Activated naive CD4-positive, alpha-beta T cell treated with anti-CD3 and anti-CD28 coated beads, Interleukin-2, amount 10 ng/mL, durations not matched to agents 7 days and 5 days (primary cell): ENCODE measurements around the gene HPX.
A peak's percentile ranks its signal among the peaks of the same experiment; 100 is the strongest.

Source experiments
- CTCF ChIA-PET: fragments of 350-600 bp; sonication (Branson Sonifier 250); formaldehyde crosslinking; loops from one replicate; lab custom pipeline; 2021; ENCODE audit warnings: antibody characterized with exemption; lab: Charles Lee
- DNase-seq: peaks from one replicate; pipeline ENCODE4 v3.0.0-alpha.2; 2020
- H3K27ac Mint-ChIP-seq: one replicate; pipeline ENCODE4 v1.8.0; 2021; ENCODE audit warnings: mild to moderate bottlenecking, moderate library complexity, mixed read lengths
- H3K27me3 Mint-ChIP-seq: one replicate; pipeline ENCODE4 v1.8.0; 2021; ENCODE audit warnings: mild to moderate bottlenecking, mixed read lengths
- H3K36me3 Mint-ChIP-seq: one replicate; pipeline ENCODE4 v1.8.0; 2021; ENCODE audit warnings: mixed read lengths
- H3K4me1 Mint-ChIP-seq: one replicate; pipeline ENCODE4 v1.8.0; 2021; ENCODE audit warnings: mixed read lengths
- H3K4me3 Mint-ChIP-seq: one replicate; pipeline ENCODE4 v1.8.0; 2021; ENCODE audit warnings: mild to moderate bottlenecking, moderate library complexity, mixed read lengths
- H3K9me3 Mint-ChIP-seq: one replicate; pipeline ENCODE4 v1.8.0; 2021; ENCODE audit warnings: mixed read lengths

Gene HPX

GRCh38 chr11:6455070-6455469, 14.3 kb upstream of the HPX start:
- Mint-ChIP-seq H3K4me1 (no peaks in the 10 kb centered on the region), H3K27ac (no peak overlapping the region), H3K4me3 (no peak overlapping the region), H3K36me3 (no peaks in the 10 kb centered on the region), H3K9me3 (no peaks in the 10 kb centered on the region), H3K27me3 (no peaks in the 10 kb centered on the region)
- no peak for DNase-seq
- CTCF ChIA-PET, result interaction anchor here (1.1 to 3.2 kb wide), 5 partner anchors 9 to 76 kb away, joined by 3 to 15 read pairs (median 5); no protein-coding TSS in a partner anchor

DNA sequence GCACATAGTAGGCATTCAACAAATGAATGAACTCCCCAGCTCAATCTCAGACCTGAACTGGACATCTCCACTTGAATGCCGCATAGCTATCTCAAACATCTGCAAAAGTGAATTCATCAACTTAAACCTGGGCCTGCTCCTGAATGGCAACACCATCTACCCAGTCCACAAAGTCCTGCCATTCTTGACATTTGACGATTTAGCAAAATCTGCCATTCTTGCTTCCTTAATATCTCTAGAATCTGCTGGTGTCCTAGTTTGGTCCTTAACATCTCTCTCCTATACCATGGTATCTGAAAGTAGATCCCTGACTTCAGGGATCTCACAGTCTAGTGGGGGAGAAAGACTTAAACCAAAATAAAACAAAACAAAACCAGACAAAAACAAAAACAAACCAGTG, 12.4 kb upstream of the HPX start:
- no peaks in the 10 kb centered on the region for H3K36me3 Mint-ChIP-seq
- no peaks in the 10 kb centered on the region for H3K27me3 Mint-ChIP-seq
- no peak for DNase-seq
- CTCF ChIA-PET, result interaction anchor here (1.3 to 1.9 kb wide), 4 partner anchors 10 to 90 kb away, joined by 3 to 19 read pairs (median 4); no protein-coding TSS in a partner anchor
- H3K4me1 Mint-ChIP-seq, result no peaks in the 10 kb centered on the region
- no peak overlapping the region for H3K4me3 Mint-ChIP-seq
- H3K27ac Mint-ChIP-seq, result no peak overlapping the region
- H3K9me3 Mint-ChIP-seq, result no peaks in the 10 kb centered on the region

- Mint-ChIP-seq H3K9me3 (no peaks in the 10 kb centered on the region), H3K4me3 (no peak overlapping the region), H3K4me1 (no peaks in the 10 kb centered on the region), H3K36me3 (no peaks in the 10 kb centered on the region), H3K27me3 (peaks cover 4% of the 10 kb centered on the region), H3K27ac (no peak overlapping the region)
- no peak for DNase-seq
- CTCF ChIA-PET, result interaction anchor here (1.3 to 1.9 kb wide), 3 partner anchors 9 to 89 kb away, joined by 4 to 19 read pairs (median 5); no protein-coding TSS in a partner anchor
Observed at GRCh38 chr11:6452219-6452618, 11.4 kb upstream of the HPX start.

- Mint-ChIP-seq H3K27me3 (peaks cover 9% of the 10 kb centered on the region), H3K4me1 (no peaks in the 10 kb centered on the region)
- DNase-seq, result no peak
Observed at GRCh38 chr11:6448574-6448973, 7.8 kb upstream of the HPX start.

GRCh38 chr11:6443269-6444003, 2.6 kb upstream of the HPX start:
- DNase-seq, result peak; percentile 70
- H3K4me1 Mint-ChIP-seq, result no peaks in the 10 kb centered on the region
- H3K27me3 Mint-ChIP-seq, result peaks cover 9% of the 10 kb centered on the region
- H3K4me3 Mint-ChIP-seq, result no peak overlapping the region
- CTCF ChIA-PET, result interaction anchor here (0.6 to 14.8 kb wide), 42 partner anchors 9 to 326 kb away, joined by 3 to 563 read pairs (median 4); partner anchors contain the start of genes ARFIP2, MRPL17, SMPD1 and TIMM10B
- H3K36me3 Mint-ChIP-seq, result no peaks in the 10 kb centered on the region
- H3K9me3 Mint-ChIP-seq, result no peaks in the 10 kb centered on the region
- H3K27ac Mint-ChIP-seq, result no peak overlapping the region

More at GRCh38 chr11:6448574-6448973, 7.8 kb upstream of the HPX start:
- Mint-ChIP-seq H3K36me3 (no peaks in the 10 kb centered on the region), H3K4me3 (no peak overlapping the region), H3K9me3 (no peaks in the 10 kb centered on the region), H3K27ac (no peak overlapping the region)
- CTCF ChIA-PET, result interaction anchor here (1.3 to 14.8 kb wide), 5 partner anchors 10 to 69 kb away, joined by 3 to 563 read pairs (median 5); partner anchors contain the start of genes ARFIP2 and TIMM10B

- Mint-ChIP-seq H3K9me3 (no peaks in the 10 kb centered on the region), H3K27me3 (peaks cover 5% of the 10 kb centered on the region), H3K36me3 (no peaks in the 10 kb centered on the region), H3K27ac (no peak overlapping the region), H3K4me3 (no peak overlapping the region), H3K4me1 (no peaks in the 10 kb centered on the region)
- CTCF ChIA-PET, result interaction anchor here (1.1 to 14.8 kb wide), 13 partner anchors 10 to 305 kb away, joined by 3 to 563 read pairs (median 8); partner anchors contain the start of gene SMPD1
- DNase-seq, result no peak
Observed at GRCh38 chr11:6442441-6442840, 1.7 kb upstream of the HPX start.

- Mint-ChIP-seq H3K36me3 (no peaks in the 10 kb centered on the region), H3K27ac (no peak overlapping the region)
- CTCF ChIA-PET, result interaction anchor here (0.8 to 14.8 kb wide), 14 partner anchors 9 to 69 kb away, joined by 3 to 563 read pairs (median 4); partner anchors contain the start of gene APBB1
Observed at GRCh38 chr11:6438979-6439571, 1.7 kb downstream of the HPX start.

GRCh38 chr11:6437993-6438392, 2.8 kb downstream of the HPX start:
- Mint-ChIP-seq H3K27ac (no peak overlapping the region), H3K4me3 (no peak overlapping the region), H3K27me3 (no peaks in the 10 kb centered on the region), H3K4me1 (peaks cover 4% of the 10 kb centered on the region), H3K36me3 (no peaks in the 10 kb centered on the region), H3K9me3 (no peaks in the 10 kb centered on the region)
- no peak for DNase-seq
- CTCF ChIA-PET, result interaction anchor here (0.9 to 14.8 kb wide), 13 partner anchors 8 to 245 kb away, joined by 3 to 563 read pairs (median 5); partner anchors contain the start of genes APBB1 and MRPL17

More at GRCh38 chr11:6438979-6439571, 1.7 kb downstream of the HPX start:
- no peak overlapping the region for H3K4me3 Mint-ChIP-seq
- peaks cover 4% of the 10 kb centered on the region for H3K4me1 Mint-ChIP-seq
- no peaks in the 10 kb centered on the region for H3K9me3 Mint-ChIP-seq
- peak; percentile 50 for DNase-seq
- no peaks in the 10 kb centered on the region for H3K27me3 Mint-ChIP-seq

GRCh38 chr11:6437423-6437822, 3.4 kb downstream of the HPX start:
- CTCF ChIA-PET, result interaction anchor here (0.9 to 14.8 kb wide), 11 partner anchors 7 to 246 kb away, joined by 3 to 563 read pairs (median 5); partner anchors contain the start of genes APBB1 and MRPL17
- DNase-seq, result no peak
- H3K27me3 Mint-ChIP-seq, result no peaks in the 10 kb centered on the region
- peaks cover 4% of the 10 kb centered on the region for H3K4me1 Mint-ChIP-seq
- H3K9me3 Mint-ChIP-seq, result no peaks in the 10 kb centered on the region
- H3K36me3 Mint-ChIP-seq, result no peaks in the 10 kb centered on the region
- no peak overlapping the region for H3K27ac Mint-ChIP-seq
- no peak overlapping the region for H3K4me3 Mint-ChIP-seq

- peaks cover 4% of the 10 kb centered on the region for H3K4me1 Mint-ChIP-seq
- no peaks in the 10 kb centered on the region for H3K9me3 Mint-ChIP-seq
- no peaks in the 10 kb centered on the region for H3K36me3 Mint-ChIP-seq
- CTCF ChIA-PET, result interaction anchor here (0.8 to 2.5 kb wide), 3 partner anchors 10 to 55 kb away, joined by 3 to 11 read pairs (median 4); no protein-coding TSS in a partner anchor
- no peak for DNase-seq
- H3K4me3 Mint-ChIP-seq, result no peak overlapping the region
- no peaks in the 10 kb centered on the region for H3K27me3 Mint-ChIP-seq
- H3K27ac Mint-ChIP-seq, result no peak overlapping the region
Observed at GRCh38 chr11:6433998-6434660, 6.7 kb downstream of the HPX start.

DNA sequence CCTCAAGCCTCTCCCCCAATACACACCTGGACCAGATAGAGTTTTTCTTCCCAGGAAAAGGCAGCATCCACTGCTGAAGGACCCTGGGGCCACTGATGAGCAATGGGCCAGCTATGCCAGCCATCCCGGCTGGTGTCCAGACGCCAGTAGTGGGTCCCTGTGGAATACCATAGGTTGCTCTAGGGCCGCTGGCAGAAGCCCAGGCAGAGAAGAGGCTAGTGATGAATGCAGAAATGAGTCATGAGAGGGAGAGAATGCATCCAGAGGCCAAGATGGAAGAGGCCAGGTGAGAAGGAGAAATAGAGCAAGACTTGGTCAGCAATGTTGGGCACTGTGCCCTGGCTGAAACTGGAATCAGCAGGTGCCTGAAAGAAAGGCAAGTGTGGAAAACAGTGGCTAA, 8.9 kb downstream of the HPX start:
- peaks cover 4% of the 10 kb centered on the region for H3K4me1 Mint-ChIP-seq
- H3K27ac Mint-ChIP-seq, result no peak overlapping the region
- H3K4me3 Mint-ChIP-seq, result no peak overlapping the region
- peaks cover 6% of the 10 kb centered on the region for H3K27me3 Mint-ChIP-seq
- no peaks in the 10 kb centered on the region for H3K36me3 Mint-ChIP-seq
- no peaks in the 10 kb centered on the region for H3K9me3 Mint-ChIP-seq
- no peak for DNase-seq
- CTCF ChIA-PET, result interaction anchor here (3.8 kb wide), 1 partner anchor 53 kb away, joined by 20 read pairs; no protein-coding TSS in a partner anchor

GRCh38 chr11:6427516-6427915, 13.3 kb downstream of the HPX start:
- no peak for DNase-seq
- Mint-ChIP-seq H3K9me3 (no peaks in the 10 kb centered on the region), H3K27ac (no peak overlapping the region), H3K4me3 (no peak overlapping the region), H3K4me1 (no peaks in the 10 kb centered on the region), H3K36me3 (no peaks in the 10 kb centered on the region), H3K27me3 (peaks cover 43% of the 10 kb centered on the region)
- CTCF ChIA-PET, result interaction anchor here (1.4 to 2.3 kb wide), 3 partner anchors 10 to 49 kb away, joined by 4 to 13 read pairs (median 10); no protein-coding TSS in a partner anchor

DNA sequence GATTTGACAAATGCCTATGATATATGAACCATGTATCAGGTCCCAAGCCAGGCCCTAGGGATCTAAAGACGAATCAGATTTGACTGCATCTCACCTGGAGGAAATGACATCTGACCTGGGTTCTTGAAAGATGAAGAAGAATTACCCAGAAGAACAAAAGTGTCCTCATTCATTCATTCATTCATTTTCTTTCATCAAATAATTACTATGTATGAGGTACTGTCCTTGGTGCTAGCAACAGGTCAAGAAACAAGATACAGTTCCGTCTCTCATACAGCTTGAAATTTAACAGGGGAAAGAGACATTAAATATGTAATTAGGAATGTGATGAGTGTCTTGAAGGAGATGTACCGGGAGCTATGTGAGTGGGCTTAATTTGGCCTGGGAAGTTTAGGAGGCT, 20.1 kb downstream of the HPX start:
- Mint-ChIP-seq H3K27ac (no peak overlapping the region), H3K9me3 (no peaks in the 10 kb centered on the region), H3K36me3 (no peaks in the 10 kb centered on the region), H3K27me3 (peaks cover 52% of the 10 kb centered on the region), H3K4me3 (no peak overlapping the region), H3K4me1 (peaks cover 7% of the 10 kb centered on the region)
- CTCF ChIA-PET, result interaction anchor here (0.8 to 3.5 kb wide), 4 partner anchors 9 to 84 kb away, joined by 3 to 19 read pairs (median 4); no protein-coding TSS in a partner anchor
- no peak for DNase-seq
